KMS-11 (cell line): ENCODE data around the gene TAF11L2.
"Not testable (repeated sequence)": the region's sequence is repeated elsewhere in the genome, so short reads cannot be mapped to it uniquely, and the experiment has no call there.

ENCODE experiments used
- H2AFZ ChIP-seq: fragments of 200-600 bp; sonication (generic); 2 replicates; pipeline ENCODE4 v1.6.1; 2016; ENCODE audit warnings: antibody characterized with exemption, mixed run types, low read depth
- H3K27ac ChIP-seq: fragments of 200-600 bp; sonication (generic); 2 replicates; pipeline ENCODE4 v1.6.1; 2016; ENCODE audit warnings: mild to moderate bottlenecking, mixed run types
- H3K27me3 ChIP-seq: fragments of 200-600 bp; sonication (generic); 2 replicates; pipeline ENCODE4 v1.6.1; 2017; ENCODE audit warnings: mild to moderate bottlenecking, low read depth, mixed run types, moderate library complexity; ENCODE audit not compliant: insufficient read depth
- H3K36me3 ChIP-seq: fragments of 200-600 bp; sonication (generic); 2 replicates; pipeline ENCODE4 v1.6.1; 2017; ENCODE audit warnings: mild to moderate bottlenecking, mixed run types; ENCODE audit not compliant: insufficient read depth
- H3K4me1 ChIP-seq: fragments of 200-600 bp; sonication (generic); 2 replicates; pipeline ENCODE4 v1.6.1; 2016; ENCODE audit warnings: mild to moderate bottlenecking, low read depth, mixed run types; ENCODE audit not compliant: poor library complexity, severe bottlenecking
- H3K4me2 ChIP-seq: fragments of 200-600 bp; sonication (generic); 2 replicates; pipeline ENCODE4 v1.7.0; 2016; ENCODE audit warnings: mild to moderate bottlenecking, mixed run types
- H3K4me3 ChIP-seq: fragments of 200-600 bp; sonication (generic); IDR thresholded peaks from 2 replicates; pipeline ENCODE4 v1.6.1; 2017; ENCODE audit warnings: low read depth, low read length, mixed read lengths; ENCODE audit not compliant: insufficient read depth
- H3K79me2 ChIP-seq: fragments of 200-600 bp; sonication (generic); 2 replicates; pipeline ENCODE4 v1.6.1; 2016; ENCODE audit warnings: low read depth, mixed run types; ENCODE audit not compliant: insufficient read depth
- H3K9ac ChIP-seq: fragments of 200-600 bp; sonication (generic); 2 replicates; pipeline ENCODE4 v1.6.1; 2016; ENCODE audit warnings: mild to moderate bottlenecking, mixed run types
- H4K20me1 ChIP-seq: fragments of 200-600 bp; sonication (generic); 2 replicates; pipeline ENCODE4 v1.6.1; 2016; ENCODE audit warnings: mild to moderate bottlenecking, mixed run types; ENCODE audit not compliant: insufficient read depth
- TF ChIP-seq, protein P1 (sequence below): fragments of 200-600 bp; sonication (generic); conservative IDR thresholded peaks from 2 replicates; pipeline ENCODE4 v1.6.1; 2017; ENCODE audit warnings: low read depth, mild to moderate bottlenecking, antibody characterized with exemption, low read length, moderate library complexity, mixed read lengths

TAF11L2 gene

DNA sequence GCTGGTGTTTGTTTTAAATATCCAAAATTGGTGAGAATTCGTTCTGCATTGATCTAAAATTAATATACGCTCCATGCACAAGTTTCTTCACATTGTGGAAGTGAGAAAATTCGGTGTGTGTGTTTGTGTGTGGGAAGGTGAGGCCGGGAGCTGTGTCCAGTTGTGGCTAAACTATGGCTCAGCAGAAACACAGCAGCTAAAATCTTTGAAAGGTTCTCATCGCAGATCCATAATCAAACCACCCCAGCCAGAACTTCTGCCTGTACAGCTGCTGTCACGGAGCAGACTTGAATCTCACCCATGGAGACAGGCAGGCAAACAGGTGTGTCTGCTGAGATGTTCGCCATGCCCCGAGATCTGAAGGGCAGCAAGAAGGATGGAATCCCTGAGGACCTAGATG, at the start of gene TAF11L2:
Gene TAF11L2 (plus strand): TSS at position 301 of the 400 bp plus-strand sequence.
- not testable (repeated sequence) for H3K9ac ChIP-seq, H3K4me2 ChIP-seq, H2AFZ ChIP-seq, H4K20me1 ChIP-seq, H3K79me2 ChIP-seq, H3K36me3 ChIP-seq, H3K4me1 ChIP-seq, H3K4me3 ChIP-seq, H3K27ac ChIP-seq, H3K27me3 ChIP-seq

DNA sequence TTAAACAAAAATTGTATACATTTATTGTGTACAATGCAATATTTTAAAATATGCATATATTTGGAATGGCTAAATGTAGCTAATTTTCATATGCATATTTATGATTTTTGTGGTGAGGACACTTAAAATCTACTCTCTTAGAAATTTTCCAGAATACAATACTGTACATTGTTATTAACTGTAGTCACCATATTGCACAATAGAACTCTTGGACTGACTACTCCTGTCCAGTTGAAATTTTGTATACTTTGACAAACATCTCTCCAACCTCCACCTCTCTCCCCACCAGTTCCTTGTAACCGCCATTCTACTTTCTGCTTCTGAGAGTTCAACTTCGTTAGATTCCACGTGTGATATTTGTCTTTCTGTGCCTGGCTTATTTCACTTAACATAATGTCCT, 49.2 kb upstream of the TAF11L2 start:
- Histone ChIP-seq H4K20me1 (no peaks in the 10 kb centered on the region), H3K4me1 (no peaks in the 10 kb centered on the region), H2AFZ (no peak overlapping the region), H3K79me2 (no peaks in the 10 kb centered on the region), H3K27me3 (no peaks in the 10 kb centered on the region), H3K4me3 (no peak overlapping the region), H3K9ac (no peak overlapping the region), H3K36me3 (no peaks in the 10 kb centered on the region), H3K4me2 (no peak overlapping the region), H3K27ac (no peak overlapping the region)
- TF ChIP-seq, protein P1, sequence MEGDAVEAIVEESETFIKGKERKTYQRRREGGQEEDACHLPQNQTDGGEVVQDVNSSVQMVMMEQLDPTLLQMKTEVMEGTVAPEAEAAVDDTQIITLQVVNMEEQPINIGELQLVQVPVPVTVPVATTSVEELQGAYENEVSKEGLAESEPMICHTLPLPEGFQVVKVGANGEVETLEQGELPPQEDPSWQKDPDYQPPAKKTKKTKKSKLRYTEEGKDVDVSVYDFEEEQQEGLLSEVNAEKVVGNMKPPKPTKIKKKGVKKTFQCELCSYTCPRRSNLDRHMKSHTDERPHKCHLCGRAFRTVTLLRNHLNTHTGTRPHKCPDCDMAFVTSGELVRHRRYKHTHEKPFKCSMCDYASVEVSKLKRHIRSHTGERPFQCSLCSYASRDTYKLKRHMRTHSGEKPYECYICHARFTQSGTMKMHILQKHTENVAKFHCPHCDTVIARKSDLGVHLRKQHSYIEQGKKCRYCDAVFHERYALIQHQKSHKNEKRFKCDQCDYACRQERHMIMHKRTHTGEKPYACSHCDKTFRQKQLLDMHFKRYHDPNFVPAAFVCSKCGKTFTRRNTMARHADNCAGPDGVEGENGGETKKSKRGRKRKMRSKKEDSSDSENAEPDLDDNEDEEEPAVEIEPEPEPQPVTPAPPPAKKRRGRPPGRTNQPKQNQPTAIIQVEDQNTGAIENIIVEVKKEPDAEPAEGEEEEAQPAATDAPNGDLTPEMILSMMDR, result no peak

DNA sequence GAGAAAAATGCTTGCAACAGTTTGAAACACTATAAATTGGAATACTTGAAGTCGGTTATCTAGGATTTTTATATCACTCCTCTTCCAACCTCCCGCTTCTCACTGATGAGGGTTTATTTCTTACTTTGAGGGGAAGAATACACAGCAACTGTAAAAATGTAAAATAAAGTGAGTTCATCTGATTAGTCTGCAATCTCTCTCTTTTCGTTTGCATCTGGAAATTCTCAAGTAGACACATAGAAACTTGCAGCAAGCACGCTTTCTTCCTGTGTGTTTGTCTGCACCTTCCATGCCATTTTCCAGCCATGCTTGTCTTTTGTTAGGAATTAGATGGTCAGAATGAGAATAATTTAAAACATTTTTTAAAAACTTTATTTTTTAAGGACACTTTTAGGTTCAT, 45.1 kb upstream of the TAF11L2 start:
- Histone ChIP-seq H3K27me3 (no peaks in the 10 kb centered on the region), H3K4me2 (no peak overlapping the region), H3K36me3 (no peaks in the 10 kb centered on the region), H4K20me1 (no peaks in the 10 kb centered on the region), H2AFZ (no peak overlapping the region), H3K9ac (no peak overlapping the region), H3K4me3 (no peak overlapping the region), H3K4me1 (no peaks in the 10 kb centered on the region), H3K79me2 (no peaks in the 10 kb centered on the region), H3K27ac (no peak overlapping the region)
- TF ChIP-seq, protein P1, result no peak

DNA sequence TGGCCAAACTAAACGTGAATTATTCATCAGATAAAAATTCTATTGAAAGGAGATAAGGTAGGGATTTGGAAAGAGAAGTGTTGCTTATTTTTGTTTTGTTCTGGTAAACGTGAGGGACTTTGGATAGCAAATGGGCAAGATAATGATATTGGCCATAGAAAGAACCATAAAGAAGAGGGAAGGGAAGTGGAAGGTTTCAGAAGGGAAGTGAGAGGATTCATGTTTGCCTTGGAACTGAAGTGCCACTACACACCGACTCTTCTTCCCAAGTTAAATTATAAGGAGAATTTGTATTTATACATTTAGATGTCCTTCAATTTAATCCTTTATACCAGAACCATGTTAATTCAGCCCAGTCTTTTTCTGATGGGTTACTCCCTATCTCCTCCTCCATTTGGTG, 42.1 kb upstream of the TAF11L2 start:
- no peak overlapping the region for H3K27ac ChIP-seq
- no peaks in the 10 kb centered on the region for H4K20me1 ChIP-seq
- no peak overlapping the region for H3K4me3 ChIP-seq
- H3K4me1 ChIP-seq, result no peaks in the 10 kb centered on the region
- H3K9ac ChIP-seq, result no peak overlapping the region
- no peak overlapping the region for H2AFZ ChIP-seq
- TF ChIP-seq, protein P1, result no peak
- no peak overlapping the region for H3K4me2 ChIP-seq
- H3K36me3 ChIP-seq, result no peaks in the 10 kb centered on the region
- H3K79me2 ChIP-seq, result no peaks in the 10 kb centered on the region
- no peaks in the 10 kb centered on the region for H3K27me3 ChIP-seq

DNA sequence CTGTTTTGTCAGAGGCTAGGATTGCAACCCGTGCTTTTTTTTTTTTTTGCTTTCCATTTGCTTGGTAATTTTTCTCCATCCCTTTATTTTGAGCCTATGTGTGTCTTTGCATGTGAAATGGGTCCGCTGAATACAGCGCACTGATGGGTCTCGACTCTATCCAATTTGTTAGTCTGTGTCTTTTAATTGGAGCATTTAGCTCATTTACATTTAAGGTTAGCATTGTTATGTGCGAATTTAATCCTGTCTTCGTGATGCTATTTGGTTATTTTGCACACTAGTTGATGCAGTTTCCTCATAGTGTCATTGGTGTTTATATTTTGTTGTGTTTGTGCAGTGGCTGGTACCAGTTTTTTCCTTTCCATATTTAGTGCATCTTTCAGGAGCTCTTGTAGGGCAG, 36.2 kb upstream of the TAF11L2 start:
- Histone ChIP-seq H3K36me3 (no peaks in the 10 kb centered on the region), H3K4me3 (no peak overlapping the region), H3K79me2 (no peaks in the 10 kb centered on the region), H3K9ac (no peak overlapping the region), H2AFZ (no peak overlapping the region), H3K27me3 (no peaks in the 10 kb centered on the region), H3K4me2 (no peak overlapping the region), H3K4me1 (no peaks in the 10 kb centered on the region), H3K27ac (no peak overlapping the region), H4K20me1 (no peaks in the 10 kb centered on the region)
- TF ChIP-seq, protein P1, result no peak
